Esophagus muscularis mucosa (tissue), 4 donors: ENCODE measurements around the gene TNNT2.

Experiments used
- CTCF ChIP-seq, 3 experiments: fragments of 200-600 bp in 2 of 3; fragments of 450-650 bp in 1 of 3; sonication (generic) in 2 of 3; IDR thresholded peaks; one replicate each; pipeline ENCODE4 v1.5.1; 2017 to 2019; ENCODE audit warnings: antibody characterized with exemption in 3 of 3, mild to moderate bottlenecking in 2 of 3, moderate library complexity in 1 of 3
- EP300 ChIP-seq: sonication (generic); formaldehyde crosslinking; IDR thresholded peaks from one replicate; pipeline ENCODE4 v1.6.1; 2017; ENCODE audit warnings: antibody characterized with exemption
- POLR2A ChIP-seq: fragments of 450-650 bp; IDR thresholded peaks from one replicate; pipeline ENCODE4 v1.6.1; 2017; ENCODE audit warnings: antibody characterized with exemption, moderate library complexity, mild to moderate bottlenecking, low read depth
- POLR2AphosphoS5 ChIP-seq, 2 donors: sonication (generic); formaldehyde crosslinking; IDR thresholded peaks; one replicate each; pipeline ENCODE4 v1.6.1; 2017; ENCODE audit warnings: antibody characterized with exemption in 2 of 2

- TF ChIP-seq POLR2AphosphoS5 (IDR thresholded peaks at IDR 0.05) (no peak), CTCF (IDR thresholded peaks at IDR 0.05) (no peak), EP300 (no peak), POLR2A (no peak)
Measured at GRCh38 chr1:201379733-201380242, 2.3 kb upstream of the TNNT2 start.
